Epithelial cell of prostate (primary cell): ENCODE measurements around the gene CRB2.

Experiments used
- DNase-seq: peaks from one replicate; pipeline ENCODE4 v3.0.0-alpha.2; 2011; ENCODE audit warnings: low read depth, low spot score
- H3K27ac ChIP-seq: fragments of 450-650 bp; 2 replicates; pipeline ENCODE4 v1.5.1; 2017; ENCODE audit warnings: mild to moderate bottlenecking

The CRB2 gene

DNA sequence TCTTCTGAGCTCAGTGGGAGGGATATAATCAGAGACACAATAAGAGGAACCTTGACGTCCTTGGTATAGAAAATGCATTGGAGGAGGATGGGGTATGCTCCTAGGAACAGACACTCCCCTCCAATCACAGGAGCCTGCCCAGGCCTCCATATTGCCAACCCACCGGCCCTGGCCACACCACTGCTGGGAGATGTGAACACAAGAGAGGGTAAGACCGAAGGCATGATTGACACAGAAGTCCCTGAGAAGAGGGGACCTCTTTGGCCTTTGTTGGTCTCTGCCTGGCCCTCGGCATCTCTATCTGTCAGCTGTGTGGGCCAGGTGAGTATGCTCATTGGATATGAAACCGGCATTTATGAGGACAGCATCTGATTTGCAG, 62.0 kb downstream of the CRB2 start:
- no peak overlapping the region for H3K27ac ChIP-seq
- no peak for DNase-seq

DNA sequence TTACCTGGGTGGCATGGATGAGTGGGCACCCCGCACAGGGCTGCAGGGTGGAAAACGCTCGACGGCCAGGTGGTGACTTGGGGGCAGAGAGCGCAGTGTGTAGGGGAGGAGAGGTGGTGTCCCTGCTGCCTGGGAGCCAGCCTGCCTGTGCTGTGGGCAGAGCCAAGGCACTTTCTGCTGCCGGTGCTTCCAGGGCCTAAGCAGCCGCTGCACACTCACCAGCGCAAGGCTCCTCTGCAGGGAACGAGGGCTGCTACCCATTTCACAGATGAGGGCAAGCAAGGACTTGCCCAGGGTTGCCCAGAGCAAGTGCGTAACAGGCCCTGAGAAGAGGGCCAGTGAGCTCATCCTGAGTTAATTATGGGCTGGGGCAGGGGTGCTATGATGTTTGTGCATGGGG, 62.5 kb downstream of the CRB2 start:
- H3K27ac ChIP-seq = no peak overlapping the region
- DNase-seq = no peak

DNA sequence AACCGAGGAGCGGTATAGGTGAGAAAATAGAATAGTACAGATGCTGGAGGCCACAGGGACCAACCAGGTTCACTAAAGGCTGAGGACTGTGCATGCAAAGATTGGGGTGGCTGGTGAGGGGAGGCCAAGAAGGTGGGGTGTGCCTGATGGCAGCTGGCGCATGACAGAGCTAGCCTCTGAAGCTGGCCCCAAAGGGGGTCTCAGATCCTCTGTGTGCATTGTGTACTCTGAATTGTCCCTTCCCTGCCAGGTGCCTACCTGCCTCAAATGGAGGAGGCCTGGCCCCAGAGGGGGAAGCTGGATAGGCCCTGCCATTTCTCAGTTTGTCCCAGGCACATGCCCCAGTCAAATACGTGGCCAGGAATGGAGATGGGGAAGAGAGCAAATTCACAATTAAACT, 63.1 kb downstream of the CRB2 start:
- DNase-seq = no peak

DNA sequence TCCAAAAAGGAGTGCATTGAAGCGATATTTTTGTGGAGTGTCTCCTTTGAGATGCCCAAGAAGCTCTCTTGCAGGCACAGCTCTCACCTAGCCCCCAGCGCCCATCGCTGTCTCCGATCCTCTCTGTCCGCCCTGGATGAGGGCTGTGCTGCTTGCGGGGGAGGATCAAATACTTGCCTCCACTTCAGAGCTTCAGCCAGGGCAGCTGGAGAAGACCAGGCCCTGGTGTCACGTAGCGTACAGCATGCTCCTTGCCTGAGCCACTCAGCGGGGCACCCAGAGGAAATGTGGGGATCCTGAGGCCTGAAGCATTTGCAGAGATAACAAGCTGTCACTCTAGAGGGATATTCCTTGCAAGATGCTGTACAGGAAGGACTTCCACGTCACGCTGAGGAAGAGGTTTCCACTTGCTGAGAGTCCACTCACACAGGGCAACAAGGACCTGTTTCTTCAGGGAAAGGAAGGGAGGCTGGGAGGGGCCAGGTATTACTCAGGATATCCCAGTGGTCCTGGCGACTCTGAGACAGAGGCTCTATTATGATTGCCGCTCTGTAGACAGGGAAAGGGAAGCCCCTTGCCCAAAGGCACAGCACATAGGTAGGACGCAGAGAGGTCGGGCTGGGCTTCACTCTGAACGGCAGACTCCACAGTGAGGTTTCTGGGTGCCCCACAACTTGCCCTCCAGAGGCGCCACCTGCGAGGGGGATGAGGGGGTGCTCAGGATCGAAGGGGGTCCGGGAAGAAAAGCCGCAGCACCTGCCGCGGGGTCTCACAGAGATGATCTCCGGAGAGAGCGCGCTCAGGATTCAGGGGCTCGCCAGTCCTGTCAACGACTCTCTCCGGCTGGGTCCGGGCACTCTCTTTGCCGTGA, 64.0 kb downstream of the CRB2 start:
- H3K27ac ChIP-seq = no peak overlapping the region
- no peak for DNase-seq

More for the DNA sequence above, 63.1 kb downstream of the CRB2 start:
- no peak overlapping the region for H3K27ac ChIP-seq

DNA sequence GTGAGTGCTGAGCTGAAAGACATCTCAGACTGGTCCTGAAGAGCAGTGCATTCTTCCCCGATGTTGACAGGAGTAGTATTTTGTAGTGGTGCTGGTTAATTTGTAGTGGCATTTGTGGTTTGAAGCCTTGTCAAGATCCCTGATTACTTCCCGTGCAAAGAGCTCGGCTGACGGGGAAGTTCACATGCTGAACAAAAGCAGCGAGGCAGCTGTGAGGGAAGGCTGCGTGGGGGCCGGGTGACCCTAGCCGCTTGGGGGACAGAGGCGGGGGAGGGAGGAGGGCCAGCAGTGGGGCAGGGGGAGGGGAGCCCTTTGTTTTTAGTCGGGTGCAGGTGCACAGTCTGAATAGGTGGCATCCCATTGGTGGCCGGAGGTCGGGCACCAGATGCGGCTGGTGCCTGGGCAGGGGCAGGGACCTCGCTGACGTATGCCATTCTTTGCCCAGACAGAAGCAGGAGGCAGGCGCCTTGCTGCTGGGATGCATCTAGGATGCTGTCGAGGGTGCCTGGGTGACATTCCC, 64.7 kb downstream of the CRB2 start:
- DNase-seq = no peak
- no peak overlapping the region for H3K27ac ChIP-seq

DNA sequence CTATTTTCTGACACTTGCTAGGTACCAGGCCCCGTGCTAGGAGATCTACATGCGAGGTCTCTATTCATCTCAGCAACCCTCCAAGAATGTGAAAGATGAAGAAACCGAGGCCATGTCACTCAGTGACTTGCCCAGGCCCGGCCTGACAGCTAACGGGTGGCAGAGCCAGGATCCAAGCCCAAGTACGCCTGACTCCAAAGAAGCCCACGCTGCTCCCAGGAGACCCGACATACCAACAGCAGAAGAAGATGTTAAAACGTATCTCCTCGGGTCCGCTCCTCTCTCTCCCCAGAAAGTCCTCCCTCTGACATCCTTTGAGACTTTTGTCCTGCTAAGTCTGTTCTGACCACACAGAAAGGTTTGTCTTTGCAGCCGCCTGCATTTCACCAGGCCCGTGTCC, 65.2 kb downstream of the CRB2 start:
- H3K27ac ChIP-seq = no peak overlapping the region
- DNase-seq = no peak

DNA sequence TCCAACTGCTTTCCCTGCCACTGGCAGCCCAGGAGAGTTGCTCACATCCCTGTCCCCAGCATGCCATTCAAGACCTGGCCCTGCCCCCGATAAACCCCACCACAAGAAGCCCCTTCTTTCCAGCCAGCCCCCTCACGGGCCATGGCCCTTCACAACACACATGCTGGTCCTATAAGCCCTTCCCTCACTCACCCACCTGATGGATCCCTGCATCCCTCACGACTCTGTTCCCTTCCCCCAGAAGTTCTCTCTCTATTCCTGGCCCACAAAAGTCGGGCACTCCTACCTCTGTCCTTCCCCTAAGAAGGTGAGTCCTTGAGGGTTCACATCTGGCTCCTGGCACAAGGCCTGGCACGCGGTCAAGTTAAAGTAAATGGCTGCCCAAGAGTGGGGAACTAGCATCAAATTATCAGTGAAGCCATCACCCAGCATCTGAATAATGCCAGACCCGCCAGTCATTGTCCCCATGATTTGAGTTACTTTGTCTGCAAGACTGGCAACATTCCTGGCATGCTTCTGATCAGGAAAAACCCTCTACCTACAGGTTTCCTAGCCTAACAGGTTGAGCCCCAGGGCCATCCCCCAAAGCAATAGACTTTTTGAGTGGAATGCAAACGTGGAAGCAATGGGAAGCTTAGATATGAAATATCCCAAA, 65.9 kb downstream of the CRB2 start:
- H3K27ac ChIP-seq = no peak overlapping the region
- DNase-seq = no peak

DNA sequence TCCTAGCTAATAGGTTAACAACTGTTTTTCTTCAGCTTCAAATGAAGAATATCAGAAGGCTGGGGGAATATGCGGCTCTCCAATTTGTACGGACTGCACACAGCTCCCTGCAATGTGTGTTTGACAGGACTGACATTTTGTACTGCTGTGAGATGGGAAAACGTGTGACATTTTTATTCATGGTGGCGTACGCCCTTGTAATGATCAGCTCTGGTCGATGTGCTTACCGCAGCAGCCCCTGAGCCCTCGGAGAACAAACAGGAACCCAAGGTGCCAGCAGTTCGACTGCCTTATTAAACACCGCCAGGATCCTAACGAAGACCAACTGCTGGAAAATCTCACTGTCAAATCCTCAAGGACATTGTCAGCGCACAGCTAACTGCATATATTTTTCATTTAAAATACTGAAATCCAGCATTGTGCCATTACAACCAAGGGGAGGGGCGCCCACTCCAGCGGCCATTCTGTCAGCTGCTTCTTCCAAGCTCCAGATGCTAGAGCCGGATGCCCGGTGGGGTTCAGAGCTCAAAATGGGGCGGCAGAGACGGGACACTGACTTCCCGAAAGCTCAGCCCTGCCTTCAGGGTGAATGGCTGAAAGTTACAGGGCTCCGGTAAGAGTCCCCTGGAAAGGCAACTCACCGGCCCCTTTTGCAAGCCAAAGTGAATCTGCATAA, 66.8 kb downstream of the CRB2 start:
- no peak overlapping the region for H3K27ac ChIP-seq
- DNase-seq = no peak

DNA sequence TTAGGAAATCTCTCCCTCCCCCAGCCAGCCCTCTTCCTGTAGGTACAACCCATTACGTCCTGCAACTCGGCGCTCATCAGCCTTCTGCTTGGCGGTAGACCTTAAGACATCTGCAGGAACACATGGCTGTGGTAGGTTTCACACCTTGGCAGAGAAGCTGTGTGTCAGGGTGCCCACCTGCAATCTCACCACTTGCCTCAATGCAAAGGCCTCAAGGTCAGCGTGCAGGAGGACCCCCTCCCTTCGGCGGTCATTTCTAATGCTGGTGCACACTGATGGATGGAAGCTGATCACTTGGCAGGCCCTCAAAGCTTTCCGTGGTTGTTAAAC, 67.3 kb downstream of the CRB2 start:
- DNase-seq = no peak
- H3K27ac ChIP-seq = no peak overlapping the region

DNA sequence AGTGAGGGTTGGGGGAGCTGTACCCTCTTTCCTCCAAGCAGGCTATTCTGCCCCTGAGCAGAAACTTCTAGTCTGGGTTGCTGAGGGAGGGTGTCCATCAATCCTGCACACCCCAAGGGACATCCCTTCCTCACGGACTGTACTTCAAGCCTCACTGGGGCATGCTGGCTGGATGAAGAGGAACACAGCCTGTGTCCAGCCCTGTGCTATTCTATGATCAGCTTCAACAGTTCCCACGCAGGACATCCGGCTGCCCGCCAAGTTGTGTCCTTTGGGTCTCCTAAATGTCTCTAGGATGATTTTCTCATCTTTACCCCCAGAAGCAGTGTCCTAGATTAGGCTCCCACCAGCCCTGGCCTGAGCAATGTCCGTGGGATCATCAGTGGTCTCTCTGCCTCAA, 68.1 kb downstream of the CRB2 start:
- H3K27ac ChIP-seq = no peak overlapping the region
- no peak for DNase-seq

DNA sequence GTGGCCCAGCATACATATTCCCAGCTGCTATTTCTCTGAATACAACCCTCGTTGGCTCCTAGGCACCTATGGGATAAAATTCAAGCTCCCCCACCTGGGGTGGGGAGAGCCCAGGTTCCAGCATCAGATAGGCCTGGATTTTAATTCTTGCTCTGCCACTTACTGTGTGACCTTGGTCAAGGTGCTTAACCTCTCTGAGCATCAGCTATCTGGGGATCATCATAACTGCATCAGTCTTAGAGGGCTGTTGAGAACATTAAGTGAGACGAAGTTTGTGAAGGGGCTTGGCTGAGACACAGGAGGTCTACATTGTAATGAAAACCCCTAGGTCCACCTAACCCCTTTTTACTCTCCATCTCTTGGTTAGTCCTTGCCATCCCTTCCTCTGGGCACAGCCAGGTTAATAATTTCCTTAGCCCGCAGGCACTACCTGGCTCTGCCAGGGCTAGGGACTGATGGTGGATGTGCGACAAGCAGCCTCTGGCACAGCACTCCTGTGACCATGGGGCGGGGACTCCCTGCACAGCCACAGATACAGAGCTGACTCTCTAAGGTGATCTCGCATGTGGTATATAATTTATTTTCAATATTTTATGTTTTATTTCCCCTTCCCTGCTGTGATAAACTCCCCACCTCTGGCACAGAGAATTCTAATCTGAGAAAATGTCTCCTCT, 68.7 kb downstream of the CRB2 start:
- no peak for DNase-seq
- H3K27ac ChIP-seq = no peak overlapping the region

DNA sequence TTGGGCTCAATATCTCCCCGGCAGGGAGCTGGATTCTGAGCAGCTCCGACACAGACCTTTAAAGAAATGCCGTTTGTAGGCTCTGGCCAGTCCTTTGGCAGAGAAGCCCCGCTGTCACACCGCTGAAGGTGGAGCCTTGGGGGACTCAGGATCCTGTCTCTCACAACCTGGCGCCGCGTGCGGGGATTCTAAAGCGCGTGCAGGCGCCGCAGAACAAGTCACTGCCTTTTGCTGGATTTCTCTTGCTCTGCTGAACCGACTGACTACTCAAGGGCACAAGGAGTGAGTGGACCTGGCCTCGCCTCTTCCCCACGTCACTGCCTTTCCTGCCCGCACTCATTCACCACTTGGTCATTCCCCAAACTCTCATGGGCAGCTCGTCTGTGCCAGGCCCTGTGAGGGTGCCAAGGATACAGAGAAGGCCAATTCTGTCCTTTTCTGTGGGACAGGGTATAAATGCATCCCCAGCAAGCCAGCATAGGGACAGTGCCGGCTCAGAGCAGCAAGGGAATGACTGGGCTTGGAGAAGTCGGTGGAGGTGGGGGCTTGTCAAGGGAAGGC, 69.3 kb downstream of the CRB2 start:
- H3K27ac ChIP-seq = no peak overlapping the region
- no peak for DNase-seq

DNA sequence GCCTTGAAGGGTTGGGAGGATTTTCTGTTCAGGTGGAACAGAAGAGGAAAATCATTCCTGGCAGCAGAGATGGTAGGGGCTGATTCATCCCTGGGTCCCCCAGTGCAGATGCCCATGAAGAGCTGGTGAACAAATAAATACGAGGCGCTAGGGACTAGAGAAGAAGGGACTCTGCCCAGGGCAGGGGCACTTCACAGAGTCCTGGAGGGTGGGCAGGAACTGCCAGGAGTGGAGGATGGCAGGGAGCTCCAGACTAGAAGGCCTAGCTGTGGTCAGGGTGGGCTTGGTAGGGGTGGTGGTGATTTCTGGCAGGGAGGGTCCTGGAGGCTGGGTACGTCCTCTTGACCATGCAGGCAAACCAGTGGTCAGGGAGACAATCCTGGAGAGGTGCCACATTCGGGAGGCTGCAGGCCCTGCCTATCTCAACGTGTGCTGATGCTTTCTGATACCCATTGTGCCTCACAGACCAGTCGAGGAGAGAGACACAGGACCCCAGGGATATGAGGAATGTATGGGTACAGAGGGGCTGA, 69.9 kb downstream of the CRB2 start:
- DNase-seq = no peak
- no peak overlapping the region for H3K27ac ChIP-seq

DNA sequence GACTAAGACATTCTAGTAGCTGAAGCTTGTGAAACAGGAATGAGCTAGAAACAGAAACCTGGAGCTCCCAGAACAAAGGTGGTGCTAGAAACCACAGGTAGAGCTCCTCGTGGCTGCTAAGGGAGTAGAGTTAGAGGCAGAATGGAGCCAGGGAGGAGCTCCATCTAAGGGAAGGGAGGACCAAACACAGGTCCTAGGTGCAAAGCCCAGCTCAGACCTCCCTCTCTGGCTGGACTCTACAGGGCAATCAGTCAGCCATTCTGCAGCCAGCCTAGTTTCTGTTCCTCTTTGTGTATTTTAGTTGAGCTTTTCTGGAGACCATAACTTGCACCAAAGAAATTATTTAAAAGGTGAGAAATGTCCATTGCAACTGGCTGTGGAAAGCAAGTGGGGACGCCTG, 70.4 kb downstream of the CRB2 start:
- H3K27ac ChIP-seq = no peak overlapping the region
- DNase-seq = no peak
